NCI-H2196 (cell line): Measurements from ENCODE around the gene USP34.
"Not testable (repeated sequence)": the region's sequence is repeated elsewhere in the genome, so short reads cannot be mapped to it uniquely, and the experiment has no call there.

Experiments
- DNase-seq: peaks from one replicate; lab custom pipeline; 2025; ENCODE audit not compliant: unreplicated experiment; lab: John Stamatoyannopoulos, UW

Gene USP34

GRCh38 chr2:61426267-61426897 is 44.5 kb downstream of the USP34 start:
- no peak for DNase-seq

- no peak for DNase-seq
Observed at GRCh38 chr2:61425605-61426155, 45.2 kb downstream of the USP34 start.

- DNase-seq, result no peak
Observed at GRCh38 chr2:61423714-61424113, 47.2 kb downstream of the USP34 start.

- no peak for DNase-seq
Observed at GRCh38 chr2:61421611-61422010, 49.3 kb downstream of the USP34 start.

GRCh38 chr2:61420991-61421544 is 49.8 kb downstream of the USP34 start:
- no peak for DNase-seq

- no peak for DNase-seq
Observed at GRCh38 chr2:61419570-61419969, 51.3 kb downstream of the USP34 start.

- no peak for DNase-seq
Observed at GRCh38 chr2:61419129-61419528, 51.8 kb downstream of the USP34 start.

GRCh38 chr2:61416871-61417645 is 53.8 kb downstream of the USP34 start:
- DNase-seq, result no peak

- DNase-seq, result no peak
Observed at GRCh38 chr2:61415265-61415664, 55.6 kb downstream of the USP34 start.

- no peak for DNase-seq
Observed at GRCh38 chr2:61414674-61415073, 56.2 kb downstream of the USP34 start.

GRCh38 chr2:61411109-61411508 is 59.8 kb downstream of the USP34 start:
- no peak for DNase-seq

- DNase-seq, result no peak
Observed at GRCh38 chr2:61410185-61410584, 60.7 kb downstream of the USP34 start.

GRCh38 chr2:61405813-61406212 is 65.1 kb downstream of the USP34 start:
- DNase-seq, result no peak

- no peak for DNase-seq
Observed at GRCh38 chr2:61404438-61404837, 66.4 kb downstream of the USP34 start.

GRCh38 chr2:61398413-61398812 is 72.5 kb downstream of the USP34 start:
- DNase-seq, result no peak

- DNase-seq, result no peak
Observed at GRCh38 chr2:61396005-61396404, 74.9 kb downstream of the USP34 start.

- DNase-seq, result not testable (repeated sequence)
Observed at GRCh38 chr2:61387588-61387987, 83.3 kb downstream of the USP34 start.

- not testable (repeated sequence) for DNase-seq
Observed at GRCh38 chr2:61380882-61381197, 90.0 kb downstream of the USP34 start.

- no peak for DNase-seq
Observed at GRCh38 chr2:61380056-61380881, 90.6 kb downstream of the USP34 start.

GRCh38 chr2:61379521-61379920 is 91.4 kb downstream of the USP34 start:
- no peak for DNase-seq

- no peak for DNase-seq
Observed at GRCh38 chr2:61378281-61378680, 92.6 kb downstream of the USP34 start.
